Bronchial epithelial cell (primary cell): ENCODE results near the gene ERBIN. TPM values are rescaled to one million over a fixed set of nuclear protein-coding genes. Genes with fewer than 3 reads are reported as not detected.
A peak's percentile ranks its signal among the peaks of the same experiment; 100 is the strongest.

Source experiments
- DNase-seq: peaks from one replicate; pipeline ENCODE4 v3.0.0-alpha.2; 2010; ENCODE audit warnings: low read depth
- FAIRE-seq: peaks from 2 replicates; lab custom pipeline; 2011; peaks lifted over from hg19 to GRCh38; lab: Jason Lieb, UNC
- H3K27me3 ChIP-seq: 2 replicates; pipeline ENCODE4 v1.5.1; 2011; ENCODE audit warnings: low read length; ENCODE audit not compliant: control insufficient read depth, insufficient read depth
- H3K36me3 ChIP-seq: 2 replicates; pipeline ENCODE4 v1.5.1; 2011; ENCODE audit warnings: low read length; ENCODE audit not compliant: control insufficient read depth, insufficient read depth
- H3K4me3 ChIP-seq: 2 replicates; pipeline ENCODE4 v1.5.1; 2011; ENCODE audit warnings: mild to moderate bottlenecking, low read depth, low read length, control low read depth
- CTCF ChIP-seq: IDR thresholded peaks from 2 replicates; pipeline ENCODE4 v1.5.1; 2011; ENCODE audit warnings: mild to moderate bottlenecking, moderate library complexity, low read length, control low read depth, inconsistent platforms; ENCODE audit not compliant: insufficient read depth, severe bottlenecking
- total RNA-seq: library from RNA; depleted of rRNA; stranded (reverse); fragments of >200 nt; gene quantifications from 2 replicates; pipeline ENCODE4 v1.2.1, GENCODE V29; 2014

The ERBIN gene
- total RNA-seq, 1 donor from 2014 or later: 46.1 TPM

- H3K36me3 ChIP-seq: peaks cover 2% of the 10 kb centered on the region
- no peaks in the 10 kb centered on the region for H3K27me3 ChIP-seq
- DNase-seq (no peak), FAIRE-seq (no peak)
- no peak for TF ChIP-seq CTCF
- H3K4me3 ChIP-seq: no peak overlapping the region
Observed at GRCh38 chr5:66009277-66009676, 82.9 kb downstream of the ERBIN start.

- peak; percentile 84 for DNase-seq
Observed at GRCh38 chr5:66010476-66010875, 84.1 kb downstream of the ERBIN start.

GRCh38 chr5:66012271-66012670 lies 85.9 kb downstream of the ERBIN start:
- H3K27me3 ChIP-seq: no peaks in the 10 kb centered on the region
- no peak for FAIRE-seq
- DNase-seq: no peak
- no peaks in the 10 kb centered on the region for H3K36me3 ChIP-seq
- no peak overlapping the region for H3K4me3 ChIP-seq
- TF ChIP-seq CTCF: no peak

More at GRCh38 chr5:66010476-66010875, 84.1 kb downstream of the ERBIN start:
- H3K36me3 ChIP-seq: no peaks in the 10 kb centered on the region
- H3K27me3 ChIP-seq: no peaks in the 10 kb centered on the region
- TF ChIP-seq CTCF: no peak
- H3K4me3 ChIP-seq: no peak overlapping the region
- no peak for FAIRE-seq

- Histone ChIP-seq H3K36me3 (no peaks in the 10 kb centered on the region), H3K4me3 (no peak overlapping the region), H3K27me3 (no peaks in the 10 kb centered on the region)
- FAIRE-seq (no peak), DNase-seq (no peak)
- TF ChIP-seq CTCF: no peak
Observed at GRCh38 chr5:66013397-66013796, 87.0 kb downstream of the ERBIN start.

GRCh38 chr5:66013906-66014305 lies 87.5 kb downstream of the ERBIN start:
- DNase-seq (no peak), FAIRE-seq (no peak)
- no peaks in the 10 kb centered on the region for H3K36me3 ChIP-seq
- no peak overlapping the region for H3K4me3 ChIP-seq
- no peaks in the 10 kb centered on the region for H3K27me3 ChIP-seq
- no peak for TF ChIP-seq CTCF

- no peak for FAIRE-seq
- TF ChIP-seq CTCF: no peak
- H3K36me3 ChIP-seq: no peaks in the 10 kb centered on the region
- no peak for DNase-seq
- H3K4me3 ChIP-seq: no peak overlapping the region
- no peaks in the 10 kb centered on the region for H3K27me3 ChIP-seq
Observed at GRCh38 chr5:66015196-66015960, 89.0 kb downstream of the ERBIN start.
